ENCODE data around the gene FBXO44. TPM values are rescaled to one million over a fixed set of nuclear protein-coding genes. Genes with fewer than 3 reads are reported as not detected.

Gene FBXO44, protein sequence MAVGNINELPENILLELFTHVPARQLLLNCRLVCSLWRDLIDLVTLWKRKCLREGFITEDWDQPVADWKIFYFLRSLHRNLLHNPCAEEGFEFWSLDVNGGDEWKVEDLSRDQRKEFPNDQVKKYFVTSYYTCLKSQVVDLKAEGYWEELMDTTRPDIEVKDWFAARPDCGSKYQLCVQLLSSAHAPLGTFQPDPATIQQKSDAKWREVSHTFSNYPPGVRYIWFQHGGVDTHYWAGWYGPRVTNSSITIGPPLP
- 6.8 and 9.6 TPM in 2 replicates for total RNA-seq

DNA sequence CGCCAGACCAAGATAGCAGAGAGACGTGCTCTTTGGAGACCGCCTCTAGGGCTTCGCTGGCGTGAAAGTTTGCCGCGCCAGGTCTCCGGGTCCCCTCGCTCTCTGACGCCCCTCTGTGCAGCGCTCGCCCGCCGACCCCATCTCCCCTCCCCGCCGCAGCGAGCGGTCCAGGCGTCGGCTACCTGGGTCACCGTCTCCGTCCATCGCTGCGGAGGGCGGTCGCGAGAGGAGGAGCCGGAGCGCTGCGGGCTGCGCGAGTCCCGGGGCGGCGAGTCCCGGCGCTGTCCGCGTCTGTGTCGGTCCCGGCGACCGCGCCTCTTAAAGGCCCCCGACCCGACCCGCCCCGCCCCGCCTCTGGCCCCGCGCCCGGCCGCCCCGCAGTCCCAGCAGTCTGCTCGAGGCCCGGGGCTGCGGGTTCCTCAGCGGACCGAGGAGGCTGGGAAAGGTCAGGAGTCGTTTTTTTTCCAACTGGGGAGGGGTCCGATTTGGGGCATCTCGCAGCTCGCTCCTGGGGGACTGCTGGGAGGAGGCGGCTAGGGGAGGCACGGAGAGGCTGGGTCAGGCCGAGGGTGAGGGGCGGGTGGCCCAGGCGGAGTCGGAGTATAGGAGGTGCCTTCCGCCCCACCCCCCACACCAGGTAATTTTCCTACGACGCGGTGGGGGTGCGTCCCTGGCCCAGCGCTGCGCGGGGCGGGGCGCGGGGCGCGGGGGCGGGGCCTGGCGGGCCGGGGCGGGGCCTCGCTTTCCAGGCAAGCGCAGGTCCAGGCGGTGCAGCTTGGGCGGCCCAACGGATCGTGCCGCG lies at the start of gene FBXO44, which contains the start of gene FBXO2:
TSS of gene FBXO44 (plus strand) at position 741 of the 802 bp plus-strand sequence. CDS start 959 bp downstream, outside the sequence.
TSS of gene FBXO2 (minus strand) at position 293 of the 802 bp plus-strand sequence. CDS start at position 204, 89 bp downstream.

DNA sequence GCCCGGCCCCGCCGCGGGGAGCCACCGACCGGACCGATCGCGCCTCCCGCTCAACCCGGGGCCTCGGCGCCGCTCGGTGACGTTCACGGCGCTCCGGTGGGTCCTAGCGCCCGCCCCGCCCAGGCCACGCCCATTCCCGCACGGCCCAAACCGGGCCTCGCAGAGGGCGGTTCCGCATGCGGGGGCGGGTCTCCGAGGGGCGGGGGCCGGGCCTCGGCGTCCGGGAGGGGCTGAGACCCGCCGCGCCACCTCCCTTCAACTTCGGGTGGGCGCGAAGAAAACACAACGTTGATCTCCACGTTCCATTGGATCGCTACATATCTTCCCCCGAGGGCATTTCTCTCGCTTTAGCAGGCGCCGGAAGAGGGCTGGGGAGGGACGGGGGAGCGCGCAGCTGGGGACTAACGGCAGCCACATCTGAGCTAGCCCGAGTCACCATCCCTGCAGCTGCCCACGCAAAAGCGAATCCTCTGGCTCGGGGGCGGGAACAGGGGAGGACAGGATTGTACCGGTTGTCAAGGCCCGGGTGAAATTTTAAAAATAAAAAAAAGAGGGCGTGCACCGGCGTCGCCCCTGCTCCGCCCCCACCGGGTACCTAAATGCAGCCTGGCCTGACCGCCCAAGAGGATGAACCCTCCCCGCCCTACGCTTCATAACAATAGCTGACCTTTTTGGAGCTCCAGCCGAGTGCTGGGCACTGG lies 26.5 kb downstream of the FBXO44 start, which contains the start of gene MAD2L2:
TSS of gene MAD2L2 (minus strand) at position 78 of the 701 bp plus-strand sequence. CDS start 547 bp downstream, outside the sequence.

DNA sequence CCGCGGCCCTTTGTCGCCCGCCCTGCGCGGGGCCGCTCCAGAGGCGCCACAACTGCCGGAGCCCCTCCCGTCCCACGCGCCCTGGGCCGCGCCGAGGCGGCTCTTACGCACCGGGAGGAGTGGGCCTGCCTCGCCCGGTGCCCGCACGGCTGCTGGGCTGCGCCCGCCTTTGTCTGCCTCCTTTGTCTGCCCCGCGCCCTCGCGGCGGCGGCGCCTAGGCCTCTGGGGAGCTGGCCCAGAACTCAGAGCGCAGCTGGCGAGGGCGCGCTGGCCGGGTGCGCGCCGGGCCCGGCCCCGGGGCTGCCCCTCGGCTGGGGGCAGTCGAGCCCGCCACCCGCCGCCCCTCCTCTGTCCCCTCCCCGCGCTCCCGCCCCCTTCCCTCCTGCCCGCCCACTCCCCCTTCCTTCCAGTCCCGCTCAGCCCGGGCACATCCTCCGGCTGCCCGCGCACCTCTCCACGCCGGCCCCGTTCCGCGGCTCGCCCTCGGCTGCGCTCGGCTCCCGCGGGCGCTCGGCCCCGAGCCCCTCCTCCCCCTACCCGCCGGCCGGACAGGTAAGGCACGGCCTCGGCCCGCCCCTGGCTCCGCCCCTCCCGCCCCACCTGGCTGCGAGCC lies 36.7 kb downstream of the FBXO44 start, which contains the start of gene DRAXIN:
TSS of gene DRAXIN (plus strand) at position 409 of the 613 bp plus-strand sequence. CDS start 14,549 bp downstream, outside the sequence.

Other genes with a start within 250 kb of the FBXO44 start
- gene DISP3, start 175.7 kb upstream of the FBXO44 start, total RNA-seq, result under 0.01 and 0.06 TPM in 2 replicates
- gene FBXO2, start 448 bp upstream of the FBXO44 start, total RNA-seq, result 0.32 and 3.7 TPM in 2 replicates
- 1.1 and 2.6 TPM in 2 replicates for gene FBXO6, start 9.3 kb downstream of the FBXO44 start, total RNA-seq
- gene MAD2L2, start 26.3 kb downstream of the FBXO44 start, total RNA-seq, result 29.1 and 31.9 TPM in 2 replicates
- 0.32 and 0.69 TPM in 2 replicates for gene DRAXIN, start 36.8 kb downstream of the FBXO44 start, total RNA-seq
- gene AGTRAP, start 81.3 kb downstream of the FBXO44 start, total RNA-seq, result 31.6 and 39.3 TPM in 2 replicates
- gene C1orf167, start 107.3 kb downstream of the FBXO44 start, total RNA-seq, result 0.16 and 0.19 TPM in 2 replicates
- 18.1 and 32.9 TPM in 2 replicates for gene MTHFR, start 151.1 kb downstream of the FBXO44 start, total RNA-seq
- gene CLCN6, start 151.3 kb downstream of the FBXO44 start, total RNA-seq, result 6.0 and 11.5 TPM in 2 replicates
- not detected in 2 replicates for gene NPPA, start 192.9 kb downstream of the FBXO44 start, total RNA-seq
- gene NPPB, start 204.1 kb downstream of the FBXO44 start, total RNA-seq, result not detected in 2 replicates